ENCODE measurements around the gene HGD. TPM values are rescaled to one million over a fixed set of nuclear protein-coding genes. Genes with fewer than 3 reads are reported as not detected.
"Not testable (repeated sequence)": the region's sequence is repeated elsewhere in the genome, so short reads cannot be mapped to it uniquely, and the experiment has no call there.

Gene HGD
- polyA plus RNA-seq, 4 donors: 1.6 to 80.2 (median 67.3) TPM

DNA sequence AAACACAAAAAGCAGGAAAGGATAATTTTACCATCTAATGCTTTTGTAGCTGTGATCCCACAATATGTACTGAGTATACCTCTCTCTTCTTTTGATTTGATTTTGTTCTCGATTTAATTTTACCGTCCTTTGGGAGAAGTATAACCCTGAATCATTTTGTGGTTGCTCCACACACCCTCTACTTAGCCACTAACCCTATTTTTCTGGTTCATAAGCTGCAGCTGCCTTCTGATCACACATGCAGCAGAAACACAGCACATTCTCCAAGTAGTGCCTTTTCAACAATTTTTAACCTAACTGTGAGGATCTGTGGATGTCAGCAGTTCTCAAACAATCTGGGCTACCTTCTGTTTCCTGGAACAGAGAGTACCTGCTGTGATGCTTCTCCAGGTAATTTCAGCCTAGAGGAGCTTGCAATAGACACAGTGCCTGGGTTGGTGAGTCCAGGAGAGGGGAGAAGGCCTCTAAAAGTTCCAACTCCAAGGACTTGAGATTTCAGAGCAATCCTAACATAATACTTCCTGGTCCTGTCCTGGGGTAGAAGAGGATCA lies 40.3 kb downstream of the HGD start:
- no peak for DNase-seq (ENCODE audit: low read depth in 4 of 4, low spot score in 3 of 4)

DNA sequence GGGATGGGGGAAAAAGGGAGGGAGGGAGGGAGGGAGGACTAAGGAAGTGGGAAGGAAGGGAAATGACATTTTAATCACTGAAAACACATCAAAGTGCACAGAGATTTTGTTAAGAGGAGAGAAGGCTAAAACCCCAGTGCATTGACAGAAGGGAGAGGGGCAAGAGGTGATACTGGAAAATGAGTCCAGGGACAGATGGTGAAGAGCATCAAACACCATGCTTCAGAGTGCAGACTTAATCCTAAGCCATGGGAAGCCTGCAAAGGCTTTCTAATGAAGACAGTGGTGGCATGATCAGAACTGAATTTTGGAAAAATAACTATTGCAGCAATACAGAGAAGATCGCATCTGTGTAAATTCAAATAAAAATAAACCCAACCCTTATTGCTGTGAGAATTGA lies 41.8 kb downstream of the HGD start:
- DNase-seq (ENCODE audit: low read depth in 4 of 4, low spot score in 3 of 4): no peak

DNA sequence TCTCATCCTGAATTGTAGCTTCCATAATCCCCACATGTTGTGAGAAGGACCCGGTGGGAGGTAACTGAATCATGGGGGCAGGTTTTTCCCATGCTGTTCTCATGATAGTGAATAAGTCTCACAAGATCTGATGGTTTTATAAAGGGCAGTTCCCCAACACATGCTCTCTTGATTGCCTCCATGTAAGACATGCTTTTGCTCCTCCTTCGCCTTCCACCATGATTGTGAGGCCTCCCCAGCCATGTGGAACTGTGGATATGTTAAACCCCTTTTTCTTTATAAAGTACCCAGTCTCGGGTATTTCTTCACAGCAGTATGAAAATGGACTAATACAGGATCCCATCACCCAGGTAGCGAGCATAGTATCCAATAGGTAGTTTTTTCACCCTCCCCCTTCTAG lies 43.2 kb downstream of the HGD start:
- DNase-seq (ENCODE audit: low read depth in 4 of 4, low spot score in 3 of 4): not testable (repeated sequence)

DNA sequence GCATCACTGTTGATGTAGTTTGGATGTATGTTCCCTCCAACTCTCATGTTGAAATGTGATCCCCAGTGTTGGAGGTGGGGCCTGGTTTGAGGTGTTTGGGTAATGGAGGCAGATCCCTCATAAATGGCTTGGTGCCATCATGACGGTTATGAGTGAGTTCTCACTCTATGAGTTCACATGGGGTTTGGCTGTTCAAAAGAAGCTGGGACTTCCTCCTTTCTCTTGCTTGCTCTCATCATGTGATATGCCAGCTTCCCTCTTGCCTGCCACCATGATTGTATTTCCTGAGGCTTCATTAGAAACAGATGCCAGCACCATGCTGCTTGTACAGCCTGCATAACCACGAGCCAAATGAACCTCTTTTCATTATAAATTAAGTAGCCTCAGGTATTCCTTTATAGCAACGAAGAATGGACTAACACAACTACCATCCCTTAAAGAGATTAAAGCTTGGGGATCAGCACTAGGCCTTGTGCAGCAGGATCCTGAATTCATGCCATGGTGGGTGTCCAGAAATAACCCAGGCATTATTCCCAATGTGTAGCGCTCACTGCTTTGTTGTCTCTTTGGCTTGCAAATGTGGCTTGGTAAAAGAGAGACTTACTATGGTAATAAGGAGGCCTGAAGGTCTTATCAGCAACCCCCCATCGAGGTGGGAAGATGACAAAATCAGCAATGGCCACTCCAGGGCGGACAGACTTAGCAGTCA lies 44.0 kb downstream of the HGD start:
- no peak for DNase-seq (ENCODE audit: low read depth in 4 of 4, low spot score in 3 of 4)

DNA sequence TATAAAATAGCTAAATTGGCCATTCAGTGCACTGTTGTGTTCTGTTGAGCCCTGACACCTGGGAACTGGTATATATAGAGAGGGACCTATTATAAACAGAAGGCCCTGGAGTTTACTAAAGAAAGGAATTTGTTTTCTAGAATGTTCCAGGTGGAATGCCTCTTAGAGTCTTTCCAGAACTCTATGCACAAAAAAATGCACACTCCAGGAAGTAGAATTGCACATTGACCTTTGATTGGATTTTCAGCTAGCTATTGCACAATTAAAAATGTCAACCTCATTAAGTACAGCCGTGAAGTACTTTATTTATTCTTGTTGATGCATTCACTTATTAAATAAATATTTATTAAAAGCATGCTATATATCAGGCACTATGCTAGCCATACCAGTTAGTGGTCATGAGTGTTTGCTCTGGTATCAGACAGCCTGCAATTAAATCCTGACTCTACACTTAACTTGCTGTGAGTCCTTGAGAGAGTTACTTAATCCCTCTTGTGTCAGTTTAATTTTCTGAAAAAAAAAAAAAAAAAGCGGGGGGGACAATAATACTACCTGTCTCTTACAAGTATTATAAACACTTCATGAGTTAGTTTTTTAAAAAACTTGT lies 45.1 kb downstream of the HGD start:
- DNase-seq (ENCODE audit: low read depth in 4 of 4, low spot score in 3 of 4): no peak

DNA sequence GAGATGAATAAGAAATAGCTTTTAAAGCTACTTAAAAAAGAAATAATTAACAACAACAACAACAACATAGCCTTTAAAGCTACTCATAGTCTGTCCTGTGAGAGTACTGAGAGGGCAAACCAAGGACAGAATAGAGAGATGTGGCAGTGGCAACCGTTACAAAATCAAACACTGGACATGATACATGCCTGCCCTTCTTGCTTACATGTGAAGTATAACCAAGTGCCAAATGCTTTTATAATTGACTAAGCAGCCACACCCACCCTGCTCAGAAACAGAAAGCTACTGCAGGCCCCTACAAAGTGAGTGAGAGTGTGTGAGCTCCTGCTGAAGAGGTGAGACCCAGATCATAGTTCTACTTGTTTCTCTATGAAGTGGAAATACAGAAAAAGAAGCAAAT lies 47.5 kb downstream of the HGD start:
- DNase-seq (ENCODE audit: low read depth in 4 of 4, low spot score in 3 of 4): no peak

DNA sequence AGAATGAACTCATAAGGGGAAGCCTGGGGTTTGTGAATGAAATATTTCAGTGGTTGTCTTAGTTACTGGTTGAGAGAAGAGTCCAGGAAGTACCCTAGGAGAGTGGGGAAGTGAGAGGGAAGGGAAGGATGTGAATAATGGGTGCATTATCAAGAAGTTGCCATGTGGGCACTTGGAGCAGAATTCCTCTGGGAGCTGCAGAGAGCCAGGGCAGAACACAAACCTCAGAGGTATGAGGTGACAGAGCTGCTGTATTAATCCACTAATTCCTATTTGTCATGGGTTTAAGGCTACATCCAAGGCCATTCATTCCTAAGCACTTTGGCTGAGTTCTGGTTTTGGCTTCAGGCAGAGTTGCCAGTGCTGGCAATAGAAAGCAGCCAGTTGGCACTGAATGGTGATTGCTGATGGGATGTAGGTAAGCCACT lies 56.9 kb downstream of the HGD start:
- no peak for DNase-seq (ENCODE audit: low read depth in 4 of 4, low spot score in 3 of 4)

DNA sequence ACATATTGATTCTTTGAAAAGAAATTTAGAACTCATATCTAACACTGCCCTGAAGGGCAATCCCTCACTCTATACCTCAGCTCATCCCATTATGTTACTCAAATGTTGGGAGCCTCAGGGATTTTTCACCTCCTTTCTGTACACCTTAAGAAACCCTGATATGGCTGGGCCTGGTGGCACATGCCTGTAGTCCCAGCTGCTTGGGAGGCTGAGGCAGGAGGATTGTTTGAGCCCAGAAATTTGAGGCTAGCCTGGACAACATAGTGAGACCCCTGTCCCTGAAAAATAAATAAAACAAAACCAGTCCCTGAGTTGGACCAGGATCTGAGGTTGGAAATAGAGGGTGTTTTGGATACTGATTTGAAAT lies 58.3 kb downstream of the HGD start:
- no peak for DNase-seq (ENCODE audit: low read depth in 4 of 4, low spot score in 3 of 4)

DNA sequence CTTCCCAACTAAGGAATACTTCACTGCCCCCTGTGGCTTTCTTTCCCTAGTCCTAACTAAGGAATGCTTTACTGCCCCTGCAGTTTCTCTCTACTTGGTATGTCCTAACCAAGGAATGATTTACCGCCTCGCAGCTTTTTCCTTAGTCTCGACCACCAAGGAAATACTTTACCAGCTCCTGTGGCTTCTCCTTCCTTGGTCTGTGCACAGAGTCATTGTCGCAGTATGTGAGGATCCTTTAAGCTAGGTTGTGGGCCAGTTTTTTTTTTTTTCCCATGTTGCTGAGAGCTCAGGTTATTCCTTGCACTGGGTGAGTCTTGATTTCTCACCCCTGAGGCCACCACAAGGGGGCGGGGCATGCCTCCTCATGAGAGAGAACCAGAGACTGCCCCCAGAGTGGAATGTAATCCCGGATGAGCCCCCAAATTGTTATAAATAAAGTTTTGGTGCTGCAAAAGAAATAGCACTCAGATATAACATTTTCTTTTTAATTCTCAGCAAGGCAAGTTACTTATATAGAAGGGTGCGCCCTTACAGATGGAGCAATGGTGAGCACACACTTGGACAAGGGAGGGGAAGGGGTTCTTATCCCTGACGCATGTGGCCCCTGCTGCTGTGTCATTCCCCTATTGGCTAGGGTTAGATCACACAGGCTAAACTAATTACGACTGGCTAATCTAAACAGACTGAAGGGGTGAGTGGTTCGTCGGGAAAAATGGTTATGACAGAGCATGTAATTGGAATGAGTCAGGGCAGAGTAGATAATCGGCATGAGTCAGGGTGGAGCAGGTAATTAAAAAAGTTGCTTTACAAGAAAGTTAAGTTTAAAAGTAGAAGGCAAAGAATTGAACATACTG lies 58.9 kb downstream of the HGD start:
- DNase-seq (ENCODE audit: low read depth in 4 of 4, low spot score in 3 of 4): no peak

DNA sequence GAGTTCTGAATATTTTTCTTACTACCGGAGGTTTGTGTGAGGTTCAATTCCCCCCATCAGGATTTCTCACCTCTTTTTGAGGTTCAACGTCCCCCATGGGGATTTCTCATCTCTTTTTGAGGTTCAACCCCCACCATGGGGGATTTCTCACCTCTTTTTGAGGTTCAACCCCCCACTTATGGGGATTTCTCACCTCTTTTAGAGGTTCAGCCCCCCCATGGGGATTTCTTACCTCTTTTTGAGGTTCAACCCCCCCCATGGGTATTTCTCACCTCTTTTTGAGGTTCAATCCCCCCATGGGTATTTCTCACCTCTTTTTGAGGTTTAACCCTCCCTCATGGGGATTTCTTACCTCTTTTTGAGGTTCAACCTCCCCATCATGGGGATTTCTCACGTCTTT lies 59.6 kb downstream of the HGD start:
- DNase-seq (ENCODE audit: low read depth in 4 of 4, low spot score in 3 of 4): no peak

DNA sequence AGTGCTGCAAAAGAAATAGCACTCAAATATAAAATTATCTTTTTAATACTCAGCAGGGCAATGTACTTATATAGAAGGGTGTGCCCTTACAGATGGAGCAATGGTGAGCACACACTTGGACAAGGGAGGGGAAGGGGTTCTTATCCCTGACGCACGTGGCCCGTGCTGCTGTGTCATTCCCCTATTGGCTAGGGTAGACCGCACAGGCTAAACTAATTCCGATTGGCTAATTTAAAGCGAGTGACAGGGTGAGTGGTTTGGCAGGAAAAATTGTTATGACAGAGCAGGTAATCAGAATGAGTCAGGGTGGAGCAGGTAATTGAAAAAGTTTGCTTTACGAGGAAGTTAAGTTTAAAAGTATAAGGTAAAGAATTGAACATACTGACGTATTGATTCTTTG lies 65.3 kb downstream of the HGD start:
- not testable (repeated sequence) for DNase-seq (ENCODE audit: low read depth in 4 of 4, low spot score in 3 of 4)

DNA sequence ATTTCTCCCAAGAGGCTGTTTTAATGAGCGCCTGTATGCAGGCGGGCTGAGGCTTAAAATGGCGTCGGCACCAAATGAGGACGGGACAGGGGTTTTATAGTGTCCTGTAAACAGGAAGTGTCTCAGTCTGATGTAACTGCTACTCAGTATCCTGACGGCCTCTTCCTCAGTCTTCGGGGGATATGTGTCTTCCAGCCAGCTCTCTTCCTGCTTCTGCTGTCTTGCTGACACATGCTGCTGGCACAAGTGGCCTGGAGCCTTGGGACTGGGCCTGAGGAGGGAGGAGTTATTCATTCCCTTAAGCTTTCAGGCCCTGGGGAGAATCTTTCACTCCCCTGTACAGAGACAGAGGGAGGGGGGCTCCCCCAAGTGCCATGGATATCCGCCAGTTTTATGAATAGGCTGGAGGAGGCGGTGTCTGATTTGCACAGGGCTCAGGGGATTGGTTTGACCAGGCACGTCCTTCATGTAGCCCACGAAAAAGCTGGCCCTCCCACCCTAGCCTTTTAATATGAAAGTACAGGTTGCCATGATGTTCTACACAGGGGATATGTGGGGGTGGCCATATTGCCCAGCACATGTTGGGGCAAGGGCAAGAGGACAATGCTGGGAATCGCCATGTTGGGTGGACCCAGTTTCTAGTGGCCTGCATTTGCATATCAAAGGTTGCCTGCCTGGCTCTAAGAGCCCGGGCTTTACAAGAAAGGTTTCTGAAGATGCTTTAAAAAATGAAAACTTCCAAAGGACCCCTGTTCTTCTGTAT lies 66.0 kb downstream of the HGD start:
- no peak for DNase-seq (ENCODE audit: low read depth in 4 of 4, low spot score in 3 of 4)

DNA sequence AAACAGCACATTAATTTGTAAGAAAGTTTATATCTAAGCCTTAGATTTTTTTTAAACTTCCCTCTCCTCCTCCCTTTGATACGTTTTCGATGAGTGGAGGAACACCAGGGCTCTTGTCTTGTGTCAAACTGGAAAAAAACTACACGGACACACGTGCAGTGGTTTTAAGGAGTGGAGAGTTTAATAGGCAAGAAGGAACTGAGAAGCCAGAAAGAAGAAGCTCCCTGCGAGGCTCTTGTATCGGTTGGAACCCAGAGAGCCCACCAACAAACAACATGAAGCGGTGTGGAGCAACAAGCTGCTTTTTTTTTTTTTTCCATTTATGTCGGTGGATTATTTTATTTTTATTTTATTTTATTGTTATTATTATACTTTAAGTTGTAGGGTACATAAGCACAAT lies 67.3 kb downstream of the HGD start:
- DNase-seq (ENCODE audit: low read depth in 4 of 4, low spot score in 3 of 4): no peak

DNA sequence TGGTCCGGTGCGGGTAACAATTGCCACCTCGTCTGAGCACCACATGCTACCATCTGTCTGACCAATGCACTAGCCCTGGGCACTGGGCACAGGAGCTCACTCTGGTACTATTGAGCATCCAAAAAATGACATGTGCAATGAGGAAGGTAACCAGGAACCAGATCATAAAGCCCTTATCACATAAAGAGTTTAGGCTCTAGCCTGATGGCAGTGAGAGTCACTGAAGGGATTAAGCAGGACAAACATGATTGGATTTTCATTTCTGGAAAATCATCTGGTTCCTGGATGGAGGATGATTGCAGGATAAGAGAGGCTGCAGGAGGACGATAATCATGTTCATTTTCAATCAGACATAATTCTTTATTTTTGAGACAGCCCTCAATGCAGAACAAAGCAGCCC lies 73.5 kb downstream of the HGD start:
- no peak for DNase-seq (ENCODE audit: low read depth in 4 of 4, low spot score in 3 of 4)

DNA sequence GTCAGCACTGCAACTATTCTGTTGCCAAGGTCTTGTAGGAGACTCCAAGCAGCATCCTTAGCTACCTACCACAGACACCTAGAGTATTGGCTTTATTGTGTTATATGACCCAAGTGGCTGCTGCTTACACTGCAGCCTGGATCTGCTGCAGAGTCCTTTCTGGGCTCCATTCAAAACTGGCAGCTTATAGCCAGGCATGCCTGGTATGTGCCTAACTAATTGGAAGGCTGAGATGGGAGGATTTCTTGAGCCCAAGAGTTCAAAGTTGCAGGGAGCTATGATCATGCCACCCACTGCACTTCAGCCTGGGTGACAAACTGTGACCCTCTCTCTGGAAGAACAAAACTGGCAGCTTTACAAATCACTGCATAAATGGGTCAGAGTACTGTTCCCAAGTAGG lies 77.3 kb downstream of the HGD start:
- no peak for DNase-seq (ENCODE audit: low read depth in 4 of 4, low spot score in 3 of 4)

DNA sequence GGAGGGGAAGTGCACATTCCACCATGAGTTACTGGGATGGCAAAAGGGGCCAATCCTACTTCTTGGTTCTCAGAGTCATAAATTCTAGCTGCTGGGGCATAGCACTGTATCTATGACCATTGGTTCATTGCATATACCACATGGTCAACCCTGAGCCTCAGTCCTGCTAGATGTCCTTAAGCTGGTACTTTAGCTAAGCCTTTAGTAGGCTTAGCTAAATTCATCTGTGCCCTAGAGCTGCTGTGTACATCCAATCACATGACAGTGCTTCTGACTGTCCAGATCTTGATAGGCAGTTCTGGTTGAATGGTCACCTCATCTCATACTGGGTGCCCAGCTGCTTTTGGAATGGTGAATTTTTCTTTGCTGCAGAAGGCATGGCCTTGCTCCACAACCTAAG lies 77.7 kb downstream of the HGD start:
- no peak for DNase-seq (ENCODE audit: low read depth in 4 of 4, low spot score in 3 of 4)

DNA sequence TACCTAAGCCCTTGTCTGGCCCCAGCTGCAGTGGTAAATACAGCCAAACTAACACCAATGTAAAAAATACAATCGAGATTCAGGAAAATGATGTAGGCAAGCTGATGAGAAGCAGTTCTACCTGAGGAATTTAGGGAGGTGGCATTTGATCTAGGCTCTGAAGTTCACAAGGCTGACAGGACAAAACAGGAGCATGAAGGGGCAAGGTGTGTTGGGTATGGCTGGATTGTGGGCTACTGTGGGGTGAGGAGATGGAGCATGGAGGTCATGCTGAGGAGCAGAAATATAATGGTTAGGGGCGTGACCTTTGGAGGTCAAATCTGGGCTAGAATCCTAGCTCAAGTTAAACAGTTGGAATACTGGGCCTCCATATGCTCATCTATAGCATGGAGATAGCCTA lies 79.4 kb downstream of the HGD start:
- DNase-seq (ENCODE audit: low read depth in 4 of 4, low spot score in 3 of 4): no peak

DNA sequence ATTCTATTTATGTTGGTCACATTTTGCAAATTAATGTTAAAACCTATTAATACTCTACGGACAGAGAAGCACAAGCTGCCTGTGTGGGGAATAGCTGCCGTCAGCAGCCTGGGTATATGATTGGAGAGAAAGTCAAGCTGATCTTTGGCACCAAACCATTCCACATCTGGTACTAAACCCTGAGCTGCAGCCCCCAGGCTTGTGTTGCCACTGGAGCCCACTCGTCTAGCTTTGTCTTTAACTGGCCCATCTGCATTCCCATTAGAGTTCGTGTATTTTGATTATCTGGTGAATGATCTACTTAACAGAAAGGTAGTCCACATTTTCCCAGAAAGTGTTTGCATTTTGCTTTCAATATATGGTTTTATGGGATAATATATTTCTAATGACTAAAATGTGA lies 80.5 kb downstream of the HGD start:
- no peak for DNase-seq (ENCODE audit: low read depth in 4 of 4, low spot score in 3 of 4)

DNA sequence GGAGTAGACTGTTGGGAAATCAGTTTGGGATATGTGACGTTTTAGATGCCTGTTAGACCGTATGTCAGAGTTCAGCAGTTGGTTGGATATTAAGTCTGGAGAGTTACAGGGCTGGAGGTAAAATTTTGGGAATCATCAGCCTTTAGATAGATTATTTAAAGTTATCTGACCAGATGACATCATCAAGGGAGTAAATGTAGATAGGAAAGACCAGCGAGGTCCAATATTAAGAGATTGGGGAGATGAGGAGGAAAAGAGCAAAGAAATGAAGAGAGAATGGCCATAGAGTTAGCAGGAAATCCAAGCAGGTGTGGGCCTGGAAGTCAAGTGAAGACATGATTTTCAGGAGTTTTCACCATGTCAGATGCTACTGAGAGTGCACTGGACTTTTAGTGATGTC lies 82.8 kb downstream of the HGD start:
- DNase-seq (ENCODE audit: low read depth in 4 of 4, low spot score in 3 of 4): no peak

DNA sequence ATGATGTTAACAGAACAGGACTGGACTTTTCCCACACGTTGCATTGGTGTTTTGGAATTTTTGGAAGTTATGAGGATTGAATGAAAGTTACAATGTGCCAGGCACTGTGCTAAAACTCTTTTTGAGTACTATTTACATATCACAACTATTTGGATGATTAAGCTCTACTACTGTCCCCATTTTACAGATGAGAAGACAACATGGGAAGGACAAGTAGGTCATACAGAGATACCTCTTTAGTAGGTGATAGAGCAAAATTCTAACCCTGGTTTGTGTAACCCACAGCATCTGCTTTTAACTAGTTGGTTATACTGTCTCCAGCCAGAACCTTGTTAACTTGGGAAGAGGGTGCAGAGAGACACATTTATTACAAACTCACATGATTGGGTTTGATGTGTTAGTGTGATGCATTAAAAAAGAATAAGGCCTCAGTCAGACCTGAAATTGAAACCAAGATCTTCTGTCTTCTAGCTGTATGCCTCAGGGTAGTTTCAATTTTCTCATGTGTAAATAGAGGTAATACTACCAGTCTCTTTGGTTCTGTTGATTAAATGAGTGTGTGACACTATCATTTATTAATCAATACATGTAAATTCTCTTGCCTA lies 84.5 kb downstream of the HGD start:
- no peak for DNase-seq (ENCODE audit: low read depth in 4 of 4, low spot score in 3 of 4)

DNA sequence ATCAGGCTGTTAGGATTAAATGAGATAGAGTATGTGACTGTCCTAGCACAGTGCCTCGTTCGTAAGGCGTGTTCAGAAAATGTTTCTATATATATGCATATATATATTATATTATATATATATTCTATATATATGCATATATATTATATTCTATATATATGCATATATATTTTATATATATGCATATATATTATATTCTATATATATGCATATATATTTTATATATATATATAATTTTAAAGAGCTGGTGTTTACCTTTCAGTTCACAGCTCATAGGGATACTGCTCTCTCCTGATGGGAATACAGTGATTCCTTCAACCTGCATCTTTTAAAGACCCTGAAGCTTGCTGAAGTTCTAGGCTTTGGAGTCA lies 85.2 kb downstream of the HGD start:
- DNase-seq (ENCODE audit: low read depth in 4 of 4, low spot score in 3 of 4): no peak
